Natural killer cell (primary cell): ENCODE results near the gene GALNT2. TPM values are rescaled to one million over a fixed set of nuclear protein-coding genes. Genes with fewer than 3 reads are reported as not detected.

Experiments used
- ATAC-seq, 3 donors: fragments of 150-1000 bp in 2 of 3; fragments of 200-7000 bp in 1 of 3; cut with Tn5 transposase; 1 replicate in 1 of 3; 2 replicates in 2 of 3; pipeline ENCODE4 v1.10.0; 2021; ENCODE audit warnings: mild to moderate bottlenecking in 2 of 3, moderate library complexity in 2 of 3
- DNase-seq, 2 donors: peaks; one replicate each; pipeline versions ENCODE4 v3.0.0 to v3.0.0-alpha.2; 2013 to 2021; ENCODE audit warnings: mixed read lengths in 1 of 2
- H3K27ac ChIP-seq: one replicate; pipeline ENCODE4 v1.5.1; 2013; ENCODE audit warnings: mild to moderate bottlenecking, low read length
- H3K27me3 ChIP-seq: one replicate; pipeline ENCODE4 v1.6.1; 2013; ENCODE audit warnings: low read length; ENCODE audit not compliant: control insufficient read depth, insufficient read depth
- H3K36me3 ChIP-seq: one replicate; pipeline ENCODE4 v1.6.1; 2013; ENCODE audit warnings: low read length; ENCODE audit not compliant: control insufficient read depth, insufficient read depth
- H3K4me1 ChIP-seq: one replicate; pipeline ENCODE4 v1.6.1; 2013; ENCODE audit warnings: low read length; ENCODE audit not compliant: control insufficient read depth, insufficient read depth
- H3K4me3 ChIP-seq: one replicate; pipeline ENCODE4 v1.5.1; 2013; ENCODE audit warnings: low read length
- H3K9me3 ChIP-seq: one replicate; pipeline ENCODE4 v1.6.1; 2013; ENCODE audit warnings: low read length; ENCODE audit not compliant: control insufficient read depth, insufficient read depth
- H3K27ac Mint-ChIP-seq, 2 donors: one replicate each; pipeline ENCODE4 v1.8.0; 2022; ENCODE audit warnings: mild to moderate bottlenecking in 2 of 2, mixed read lengths in 2 of 2, moderate library complexity in 1 of 2
- H3K27me3 Mint-ChIP-seq, 2 donors: one replicate each; pipeline ENCODE4 v1.8.0; 2022; ENCODE audit warnings: low read depth in 2 of 2, mixed read lengths in 2 of 2
- H3K36me3 Mint-ChIP-seq: one replicate; pipeline ENCODE4 v1.8.0; 2022; ENCODE audit warnings: mixed read lengths
- H3K4me1 Mint-ChIP-seq, 2 donors: one replicate each; pipeline ENCODE4 v1.8.0; 2022; ENCODE audit warnings: mixed read lengths in 2 of 2
- H3K4me3 Mint-ChIP-seq: one replicate; pipeline ENCODE4 v1.8.0; 2022; ENCODE audit warnings: mild to moderate bottlenecking, moderate library complexity, mixed read lengths
- H3K9me3 Mint-ChIP-seq, 2 donors: one replicate each; pipeline ENCODE4 v1.8.0; 2022; ENCODE audit warnings: mixed read lengths in 2 of 2
- WGBS: methylation state at CpG from one replicate; pipeline ENCODE4 v1.1.7; 2013; ENCODE audit warnings: missing lambda C conversion rate; ENCODE audit not compliant: insufficient coverage; 5-methylcytosine and 5-hydroxymethylcytosine counted together
- intact Hi-C: fragments of 100-400 bp; cut with micrococcal nuclease; formaldehyde crosslinking; loops from one replicate; pipeline ENCODE4 v1.14.2; 2022
- total RNA-seq, 4 donors: library from RNA; stranded (reverse); fragments of 120-200 nt in 1 of 4; gene quantifications; one replicate each; pipeline versions ENCODE4 v1.2.3 to v1.2.4, GENCODE V29; 2013 to 2022
- TF ChIP-seq, protein P1 (sequence below): fragments of 200-600 bp; IDR thresholded peaks from one replicate; pipeline ENCODE4 v1.8.0; 2022; ENCODE audit warnings: antibody characterized with exemption

GALNT2 gene
- total RNA-seq, 3 donors from 2014 or later (not counting 1 experiment from before 2014, with no cell fraction given) = 31.2 to 53.6 (median 47.3) TPM

GRCh38 chr1:230316864-230317745 is 250.1 kb downstream of the GALNT2 start:
- H3K27me3 ChIP-seq = no peaks in the 10 kb centered on the region
- H3K36me3 ChIP-seq = no peaks in the 10 kb centered on the region
- DNase-seq (no peak), ATAC-seq (no peak)
- Mint-ChIP-seq H3K4me3 (no peak overlapping the region), H3K27ac (no peak overlapping the region), H3K27me3 (peaks cover 0 to 3% of the 10 kb centered on the region in 2 donors), H3K9me3 (no peaks in the 10 kb centered on the region), H3K4me1 (no peaks in the 10 kb centered on the region), H3K36me3 (no peaks in the 10 kb centered on the region)
- no peaks in the 10 kb centered on the region for H3K4me1 ChIP-seq
- H3K27ac ChIP-seq = no peak overlapping the region
- H3K9me3 ChIP-seq = no peaks in the 10 kb centered on the region
- intact Hi-C loops = no loop called here
- TF ChIP-seq, protein P1, sequence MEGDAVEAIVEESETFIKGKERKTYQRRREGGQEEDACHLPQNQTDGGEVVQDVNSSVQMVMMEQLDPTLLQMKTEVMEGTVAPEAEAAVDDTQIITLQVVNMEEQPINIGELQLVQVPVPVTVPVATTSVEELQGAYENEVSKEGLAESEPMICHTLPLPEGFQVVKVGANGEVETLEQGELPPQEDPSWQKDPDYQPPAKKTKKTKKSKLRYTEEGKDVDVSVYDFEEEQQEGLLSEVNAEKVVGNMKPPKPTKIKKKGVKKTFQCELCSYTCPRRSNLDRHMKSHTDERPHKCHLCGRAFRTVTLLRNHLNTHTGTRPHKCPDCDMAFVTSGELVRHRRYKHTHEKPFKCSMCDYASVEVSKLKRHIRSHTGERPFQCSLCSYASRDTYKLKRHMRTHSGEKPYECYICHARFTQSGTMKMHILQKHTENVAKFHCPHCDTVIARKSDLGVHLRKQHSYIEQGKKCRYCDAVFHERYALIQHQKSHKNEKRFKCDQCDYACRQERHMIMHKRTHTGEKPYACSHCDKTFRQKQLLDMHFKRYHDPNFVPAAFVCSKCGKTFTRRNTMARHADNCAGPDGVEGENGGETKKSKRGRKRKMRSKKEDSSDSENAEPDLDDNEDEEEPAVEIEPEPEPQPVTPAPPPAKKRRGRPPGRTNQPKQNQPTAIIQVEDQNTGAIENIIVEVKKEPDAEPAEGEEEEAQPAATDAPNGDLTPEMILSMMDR = no peak
- 89% methylated on average over 23 of the region's 23 CpGs for WGBS
- H3K4me3 ChIP-seq = no peak overlapping the region

- Mint-ChIP-seq H3K9me3 (no peaks in the 10 kb centered on the region), H3K36me3 (no peaks in the 10 kb centered on the region), H3K4me1 (no peaks in the 10 kb centered on the region), H3K27ac (no peak overlapping the region), H3K27me3 (peaks cover 0 to 3% of the 10 kb centered on the region in 2 donors), H3K4me3 (no peak overlapping the region)
- ATAC-seq (no peak), DNase-seq (no peak)
- H3K4me3 ChIP-seq = no peak overlapping the region
- intact Hi-C loops = no loop called here
- H3K36me3 ChIP-seq = no peaks in the 10 kb centered on the region
- TF ChIP-seq, protein P1 = no peak
- WGBS = 78% methylated on average over 23 of the region's 23 CpGs
- no peaks in the 10 kb centered on the region for H3K4me1 ChIP-seq
- H3K27me3 ChIP-seq = no peaks in the 10 kb centered on the region
- H3K9me3 ChIP-seq = no peaks in the 10 kb centered on the region
- H3K27ac ChIP-seq = no peak overlapping the region
These were observed 251.1 kb downstream of the GALNT2 start for GRCh38 chr1:230317823-230318819.

- no peak for DNase-seq
- H3K27ac Mint-ChIP-seq = no peak overlapping the region
- TF ChIP-seq, protein P1 = no peak
- no peaks in the 10 kb centered on the region for H3K4me1 ChIP-seq
- intact Hi-C loops = no loop called here
- H3K27ac ChIP-seq = no peak overlapping the region
- WGBS = 91% methylated on average over 15 of the region's 17 CpGs
- H3K9me3 ChIP-seq = no peaks in the 10 kb centered on the region
- no peaks in the 10 kb centered on the region for H3K4me1 Mint-ChIP-seq
- H3K36me3 ChIP-seq = no peaks in the 10 kb centered on the region
- H3K4me3 Mint-ChIP-seq = no peak overlapping the region
- H3K27me3 Mint-ChIP-seq = peaks cover 0 to 3% of the 10 kb centered on the region in 2 donors
- H3K27me3 ChIP-seq = no peaks in the 10 kb centered on the region
- no peak for ATAC-seq
- no peaks in the 10 kb centered on the region for H3K9me3 Mint-ChIP-seq
- no peak overlapping the region for H3K4me3 ChIP-seq
- no peaks in the 10 kb centered on the region for H3K36me3 Mint-ChIP-seq
These were observed 252.1 kb downstream of the GALNT2 start for GRCh38 chr1:230319014-230319747.
